OCI-LY1 (cell line): Measurements from ENCODE around the gene MESD.

Experiments
- H2AFZ ChIP-seq: fragments of 200-600 bp; sonication (generic), shearing (Covaris generic); 2 replicates; pipeline ENCODE4 v1.6.0; 2014; ENCODE audit warnings: antibody characterized with exemption, mild to moderate bottlenecking, low read length
- H3F3A ChIP-seq: fragments of 200-600 bp; sonication (generic), shearing (Covaris generic); 2 replicates; pipeline ENCODE4 v1.6.0; 2014; ENCODE audit warnings: mild to moderate bottlenecking, antibody characterized with exemption, low read length, moderate library complexity; ENCODE audit not compliant: insufficient read depth
- H3K27ac ChIP-seq: fragments of 200-600 bp; sonication (generic); 2 replicates; pipeline ENCODE4 v1.5.1; 2014; ENCODE audit warnings: low read length, mixed run types, mild to moderate bottlenecking, low read depth; ENCODE audit not compliant: poor library complexity, severe bottlenecking
- H3K27me3 ChIP-seq: fragments of 200-600 bp; sonication (generic); 2 replicates; pipeline ENCODE4 v1.6.0; 2014; ENCODE audit warnings: antibody characterized with exemption, mild to moderate bottlenecking, low read length, moderate library complexity; ENCODE audit not compliant: insufficient read depth
- H3K36me3 ChIP-seq: fragments of 200-600 bp; sonication (generic); 2 replicates; pipeline ENCODE4 v1.6.1; 2014; ENCODE audit warnings: mild to moderate bottlenecking, antibody characterized with exemption, low read length, moderate library complexity, mixed read lengths; ENCODE audit not compliant: insufficient read depth
- H3K4me1 ChIP-seq: fragments of 200-600 bp; sonication (generic); 2 replicates; pipeline ENCODE4 v1.5.1; 2014; ENCODE audit warnings: mild to moderate bottlenecking, low read length, moderate library complexity; ENCODE audit not compliant: insufficient read depth, severe bottlenecking
- H3K4me2 ChIP-seq: fragments of 200-600 bp; sonication (generic), shearing (Covaris generic); 2 replicates; pipeline ENCODE4 v1.6.1; 2014; ENCODE audit warnings: low read length
- H3K4me3 ChIP-seq: fragments of 200-600 bp; sonication (generic); 2 replicates; pipeline ENCODE4 v1.5.1; 2014; ENCODE audit warnings: low read length, low read depth, mild to moderate bottlenecking, mixed read lengths; ENCODE audit not compliant: poor library complexity, severe bottlenecking
- H3K79me2 ChIP-seq: fragments of 200-600 bp; shearing (Covaris generic); 2 replicates; pipeline ENCODE4 v1.6.1; 2016; ENCODE audit warnings: mixed run types, low read length, mixed read lengths; ENCODE audit not compliant: insufficient read depth
- H3K9ac ChIP-seq: fragments of 200-600 bp; sonication (generic), shearing (Covaris generic); 2 replicates; pipeline ENCODE4 v1.6.1; 2014; ENCODE audit warnings: mild to moderate bottlenecking, low read length, mixed read lengths
- H3K9me2 ChIP-seq: fragments of 200-600 bp; sonication (generic), shearing (Covaris generic); 2 replicates; pipeline ENCODE4 v1.6.1; 2014; ENCODE audit warnings: low read depth, mild to moderate bottlenecking, low read length, mixed read lengths
- H3K9me3 ChIP-seq: fragments of 200-600 bp; shearing (Covaris generic); 2 replicates; pipeline ENCODE4 v1.6.1; 2014; ENCODE audit warnings: low read length, mixed read lengths
- H4K20me1 ChIP-seq: fragments of 200-600 bp; sonication (generic), shearing (Covaris generic); 2 replicates; pipeline ENCODE4 v1.6.0; 2016; ENCODE audit warnings: mild to moderate bottlenecking, low read length; ENCODE audit not compliant: insufficient read depth
- CTCF ChIP-seq: fragments of 200-600 bp; sonication (generic), shearing (Covaris generic); IDR thresholded peaks from 2 replicates; pipeline ENCODE4 v1.5.1; 2017; ENCODE audit warnings: mild to moderate bottlenecking, antibody characterized with exemption, low read length, moderate library complexity, mixed read lengths
- EZH2 ChIP-seq: fragments of 200-600 bp; sonication (generic), shearing (Covaris generic); IDR thresholded peaks from 2 replicates; pipeline ENCODE4 v1.8.0; 2017; ENCODE audit warnings: borderline replicate concordance, mixed run types, mild to moderate bottlenecking, antibody characterized with exemption, low read length, moderate library complexity, mixed read lengths

The MESD gene

GRCh38 chr15:81032355-81032754, 42.7 kb upstream of the MESD start:
- Histone ChIP-seq H3K27ac (no peak overlapping the region), H3K27me3 (no peaks in the 10 kb centered on the region), H3K36me3 (no peaks in the 10 kb centered on the region), H3K4me3 (no peak overlapping the region), H3F3A (no peaks in the 10 kb centered on the region), H2AFZ (no peak overlapping the region), H3K9ac (no peak overlapping the region), H3K4me2 (no peak overlapping the region), H3K9me2 (no peaks in the 10 kb centered on the region), H3K79me2 (no peaks in the 10 kb centered on the region), H4K20me1 (no peaks in the 10 kb centered on the region), H3K9me3 (no peaks in the 10 kb centered on the region), H3K4me1 (no peaks in the 10 kb centered on the region)
- no peak for TF ChIP-seq CTCF
- no peak for TF ChIP-seq EZH2

GRCh38 chr15:81031203-81031602, 41.6 kb upstream of the MESD start:
- no peaks in the 10 kb centered on the region for H3K9me3 ChIP-seq
- no peak overlapping the region for H3K4me3 ChIP-seq
- no peaks in the 10 kb centered on the region for H3K79me2 ChIP-seq
- H3K9me2 ChIP-seq, result no peaks in the 10 kb centered on the region
- no peaks in the 10 kb centered on the region for H3K4me1 ChIP-seq
- H2AFZ ChIP-seq, result no peak overlapping the region
- no peaks in the 10 kb centered on the region for H3K36me3 ChIP-seq
- H3F3A ChIP-seq, result no peaks in the 10 kb centered on the region
- no peak for TF ChIP-seq CTCF
- TF ChIP-seq EZH2, result no peak
- no peaks in the 10 kb centered on the region for H4K20me1 ChIP-seq
- H3K4me2 ChIP-seq, result no peak overlapping the region
- H3K27me3 ChIP-seq, result no peaks in the 10 kb centered on the region
- H3K27ac ChIP-seq, result no peak overlapping the region
- H3K9ac ChIP-seq, result no peak overlapping the region

GRCh38 chr15:81030301-81030750, 40.7 kb upstream of the MESD start:
- no peaks in the 10 kb centered on the region for H3F3A ChIP-seq
- H3K9me2 ChIP-seq, result no peaks in the 10 kb centered on the region
- H3K4me3 ChIP-seq, result no peak overlapping the region
- no peaks in the 10 kb centered on the region for H3K36me3 ChIP-seq
- no peaks in the 10 kb centered on the region for H3K9me3 ChIP-seq
- H3K4me2 ChIP-seq, result no peak overlapping the region
- no peaks in the 10 kb centered on the region for H3K4me1 ChIP-seq
- no peak overlapping the region for H3K9ac ChIP-seq
- no peaks in the 10 kb centered on the region for H4K20me1 ChIP-seq
- no peak for TF ChIP-seq CTCF
- H3K27ac ChIP-seq, result no peak overlapping the region
- H3K79me2 ChIP-seq, result no peaks in the 10 kb centered on the region
- H3K27me3 ChIP-seq, result no peaks in the 10 kb centered on the region
- H2AFZ ChIP-seq, result no peak overlapping the region
